ENCODE results near the gene VPS9D1.

VPS9D1 gene

GRCh38 chr16:89738538-89739317 is 18.0 kb upstream of the VPS9D1 start:
- H3K27ac ChIP-seq, result no peak overlapping the region

GRCh38 chr16:89738072-89738377 is 17.3 kb upstream of the VPS9D1 start:
- no peak overlapping the region for H3K27ac ChIP-seq
- TF ChIP-seq ZFX (IDR thresholded peaks at IDR 0.05), result no peak
- no peak for TF ChIP-seq CTCF (conservative IDR thresholded peaks at IDR 0.05)

More at GRCh38 chr16:89738538-89739317, 18.0 kb upstream of the VPS9D1 start:
- TF ChIP-seq ZFX (IDR thresholded peaks at IDR 0.05) (no peak), CTCF (conservative IDR thresholded peaks at IDR 0.05) (no peak)

GRCh38 chr16:89737341-89738071 is 16.8 kb upstream of the VPS9D1 start:
- TF ChIP-seq CTCF (conservative IDR thresholded peaks at IDR 0.05), result no peak
- TF ChIP-seq ZFX (IDR thresholded peaks at IDR 0.05), result no peak
- no peak overlapping the region for H3K27ac ChIP-seq

GRCh38 chr16:89736554-89736953 is 15.9 kb upstream of the VPS9D1 start:
- no peak for TF ChIP-seq CTCF (conservative IDR thresholded peaks at IDR 0.05)
- TF ChIP-seq ZFX (IDR thresholded peaks at IDR 0.05), result no peak
- no peak overlapping the region for H3K27ac ChIP-seq

GRCh38 chr16:89733792-89734191 is 13.1 kb upstream of the VPS9D1 start:
- no peak overlapping the region for H3K27ac ChIP-seq
- TF ChIP-seq ZFX (IDR thresholded peaks at IDR 0.05) (no peak), CTCF (conservative IDR thresholded peaks at IDR 0.05) (no peak)

- no peak for TF ChIP-seq CTCF (conservative IDR thresholded peaks at IDR 0.05)
- TF ChIP-seq ZFX (IDR thresholded peaks at IDR 0.05), result no peak
- H3K27ac ChIP-seq, result no peak overlapping the region
Measured at GRCh38 chr16:89733322-89733721, 12.6 kb upstream of the VPS9D1 start.

GRCh38 chr16:89732918-89733242 is 12.2 kb upstream of the VPS9D1 start:
- TF ChIP-seq ZFX (IDR thresholded peaks at IDR 0.05) (no peak), CTCF (conservative IDR thresholded peaks at IDR 0.05) (no peak)

More at GRCh38 chr16:89732918-89733242, 12.2 kb upstream of the VPS9D1 start:
- no peak overlapping the region for H3K27ac ChIP-seq

Data from C4-2B (cell line).